HG03060 (cell line): ENCODE data around the gene C1orf53.
"Not testable (repeated sequence)": the region's sequence is repeated elsewhere in the genome, so short reads cannot be mapped to it uniquely, and the experiment has no call there.

Source experiments
- ATAC-seq: cut with Tn5 transposase; IDR thresholded peaks from one replicate; pipeline ENCODE4 v1.9.1; 2021; ENCODE audit warnings: low read depth, moderate number of reproducible peaks; ENCODE audit not compliant: unreplicated experiment

The C1orf53 gene

GRCh38 chr1:197920414-197921117 is 18.1 kb downstream of the C1orf53 start:
- ATAC-seq = no peak

- no peak for ATAC-seq
Observed at GRCh38 chr1:197921235-197922069, 19.0 kb downstream of the C1orf53 start.

- ATAC-seq = no peak
Observed at GRCh38 chr1:197922070-197922390, 19.6 kb downstream of the C1orf53 start.

GRCh38 chr1:197923038-197923437 is 20.6 kb downstream of the C1orf53 start:
- ATAC-seq = no peak

GRCh38 chr1:197924516-197925123 is 22.2 kb downstream of the C1orf53 start:
- peak; percentile 60 for ATAC-seq

- no peak for ATAC-seq
Observed at GRCh38 chr1:197927908-197928665, 25.7 kb downstream of the C1orf53 start.

GRCh38 chr1:197928849-197929336 is 26.5 kb downstream of the C1orf53 start:
- ATAC-seq = no peak

- no peak for ATAC-seq
Observed at GRCh38 chr1:197933016-197933415, 30.6 kb downstream of the C1orf53 start.

GRCh38 chr1:197933647-197934046 is 31.2 kb downstream of the C1orf53 start:
- no peak for ATAC-seq

- ATAC-seq = no peak
Observed at GRCh38 chr1:197937381-197937780, 35.0 kb downstream of the C1orf53 start.

- no peak for ATAC-seq
Observed at GRCh38 chr1:197937892-197938291, 35.5 kb downstream of the C1orf53 start.

- not testable (repeated sequence) for ATAC-seq
Observed at GRCh38 chr1:197939159-197939980, 36.9 kb downstream of the C1orf53 start.

GRCh38 chr1:197942042-197942441 is 39.6 kb downstream of the C1orf53 start:
- ATAC-seq = no peak

- ATAC-seq = no peak
Observed at GRCh38 chr1:197944485-197944884, 42.1 kb downstream of the C1orf53 start.

- ATAC-seq = no peak
Observed at GRCh38 chr1:197948926-197949899, 46.8 kb downstream of the C1orf53 start.

- no peak for ATAC-seq
Observed at GRCh38 chr1:197951089-197951488, 48.7 kb downstream of the C1orf53 start.

GRCh38 chr1:197951617-197952175 is 49.3 kb downstream of the C1orf53 start:
- ATAC-seq = no peak

GRCh38 chr1:197953472-197953871 is 51.0 kb downstream of the C1orf53 start:
- ATAC-seq = not testable (repeated sequence)
